ENCODE data around the gene ATRN.

Gene ATRN

GRCh38 chr20:3696200-3696599 lies 225.4 kb downstream of the ATRN start:
- no peak for DNase-seq (ENCODE audit: low read depth in 2 of 2)

GRCh38 chr20:3696745-3697587 lies 226.1 kb downstream of the ATRN start:
- no peak for DNase-seq (ENCODE audit: low read depth in 2 of 2)

GRCh38 chr20:3697588-3698305 lies 226.9 kb downstream of the ATRN start:
- no peak for DNase-seq (ENCODE audit: low read depth in 2 of 2)

- DNase-seq (ENCODE audit: low read depth in 2 of 2): no peak
These were observed 227.8 kb downstream of the ATRN start for GRCh38 chr20:3698591-3699001.

- no peak for DNase-seq (ENCODE audit: low read depth in 2 of 2)
These were observed 228.2 kb downstream of the ATRN start for GRCh38 chr20:3699037-3699436.
